K562 (cell line): Measurements from ENCODE around the gene CRYZ. TPM values are rescaled to one million over a fixed set of nuclear protein-coding genes. Genes with fewer than 3 reads are reported as not detected.

Experiments
- ATAC-seq: fragments of 200-7000 bp; cut with Tn5 transposase; 3 replicates; pipeline ENCODE4 v1.9.1; 2020; ENCODE audit warnings: moderate library complexity
- BruUV-seq: library from RNA; stranded (reverse); fragments of 400-500 nt; replicated peaks from 2 replicates; lab custom pipeline; 2021; lab: Mats Ljungman, UMichigan
- CTCF ChIA-PET: fragments of 300-600 bp; formaldehyde crosslinking; extraction: SDS; loops from one replicate; lab custom pipeline; 2021; ENCODE audit warnings: low intra/inter-chr PET ratio; lab: Yijun Ruan, JAX
- POLR2A ChIA-PET: fragments of 300-600, 350-650 bp; sonication (Branson Sonifier 250); formaldehyde crosslinking; extraction: SDS; loops from one replicate; lab custom pipeline; 2021; ENCODE audit warnings: antibody characterized with exemption, inconsistent platforms; lab: Yijun Ruan, JAX
- DNase-seq, 4 experiments: peaks; one replicate each; pipeline versions ENCODE4 v3.0.0 to v3.0.0-alpha.2; 2011 to 2018; ENCODE audit warnings: low spot score in 3 of 4, mixed read lengths in 3 of 4; ENCODE audit errors: extremely low read depth in 1 of 4
- FAIRE-seq: peaks from 2 replicates; lab custom pipeline; 2011; peaks lifted over from hg19 to GRCh38; lab: Jason Lieb, UNC
- H2AFZ ChIP-seq: 2 replicates; pipeline ENCODE4 v1.6.0; 2011; ENCODE audit warnings: low read depth, low read length, control low read depth, inconsistent platforms
- H3K27ac ChIP-seq: fragments of 200-600 bp; 3 replicates; pipeline ENCODE4 v1.8.0; 2011; ENCODE audit warnings: low read depth, mild to moderate bottlenecking, control low read depth, inconsistent platforms, low read length, moderate library complexity, mixed read lengths; ENCODE audit errors: extremely low read depth
- H3K27me3 ChIP-seq, 2 experiments: fragments of 300-600 bp in 1 of 2; 2 replicates in 1 of 2; 3 replicates in 1 of 2; pipeline versions ENCODE4 v1.6.0 to v1.8.0; 2011; ENCODE audit warnings: inconsistent platforms in 2 of 2, low read length in 2 of 2, mild to moderate bottlenecking in 1 of 2, mixed read lengths in 1 of 2, moderate library complexity in 1 of 2; ENCODE audit not compliant: control insufficient read depth in 2 of 2, insufficient read depth in 2 of 2
- H3K36me3 ChIP-seq: fragments of 300-600 bp; 3 replicates; pipeline ENCODE4 v1.8.0; 2011; ENCODE audit warnings: mild to moderate bottlenecking, low read length, inconsistent platforms; ENCODE audit not compliant: control insufficient read depth, insufficient read depth
- H3K4me1 ChIP-seq, 2 experiments: fragments of 200-600 bp in 1 of 2; replicated peaks in 1 of 2; 2 replicates in 1 of 2; 3 replicates in 1 of 2; pipeline versions ENCODE4 v1.5.1 to v1.8.0; 2011; ENCODE audit warnings: inconsistent platforms in 2 of 2, low read length in 2 of 2, mild to moderate bottlenecking in 1 of 2, mixed read lengths in 1 of 2, moderate library complexity in 1 of 2; ENCODE audit not compliant: control insufficient read depth in 2 of 2, insufficient read depth in 2 of 2
- H3K4me2 ChIP-seq: 2 replicates; pipeline ENCODE4 v1.6.1; 2011; ENCODE audit warnings: low read length, control low read depth, inconsistent platforms, mixed read lengths; ENCODE audit not compliant: insufficient read depth
- H3K4me3 ChIP-seq: fragments of 200-600 bp; sonication (generic), shearing (Covaris generic); 2 replicates; pipeline ENCODE4 v1.5.1; 2016; ENCODE audit warnings: control low read depth, inconsistent platforms
- H3K79me2 ChIP-seq: fragments of 200-600 bp; 3 replicates; pipeline ENCODE4 v1.8.0; 2011; ENCODE audit warnings: low read length, inconsistent platforms; ENCODE audit not compliant: control insufficient read depth, insufficient read depth
- H3K9ac ChIP-seq, 2 experiments: 2 replicates each; pipeline versions ENCODE4 v1.6.0 to v1.6.1; 2011; ENCODE audit warnings: low read depth in 2 of 2, low read length in 2 of 2, control low read depth in 1 of 2, inconsistent platforms in 1 of 2, mild to moderate bottlenecking in 1 of 2, mixed read lengths in 1 of 2; ENCODE audit not compliant: insufficient read depth in 1 of 2
- H3K9me1 ChIP-seq: one replicate; pipeline ENCODE4 v1.6.0; 2011; ENCODE audit warnings: inconsistent platforms, mild to moderate bottlenecking, low read length, moderate library complexity; ENCODE audit not compliant: control insufficient read depth, insufficient read depth
- H3K9me3 ChIP-seq: replicated peaks from 2 replicates; pipeline ENCODE4 v1.5.1; 2011; ENCODE audit warnings: low read depth, low read length, inconsistent platforms; ENCODE audit not compliant: control insufficient read depth, insufficient read depth
- H4K20me1 ChIP-seq: replicated peaks from 2 replicates; pipeline ENCODE4 v1.6.1; 2011; ENCODE audit warnings: low read length, inconsistent platforms, mixed read lengths; ENCODE audit not compliant: control insufficient read depth, insufficient read depth
- ARID3B ChIP-seq: fragments of 250-450 bp; sonication (Bioruptor Pico); IDR thresholded peaks from 2 replicates; pipeline ENCODE4 v1.4.0; 2020; ENCODE audit warnings: borderline replicate concordance
- BRD9 ChIP-seq: fragments of 450-650 bp; IDR thresholded peaks from 2 replicates; pipeline ENCODE4 v1.6.1; 2018; ENCODE audit warnings: low read depth; ENCODE audit not compliant: partially characterized antibody
- CBX3 ChIP-seq, 2 experiments: IDR thresholded peaks; 1 replicate in 1 of 2; 2 replicates in 1 of 2; pipeline ENCODE4 v1.6.1; 2012; ENCODE audit warnings: inconsistent platforms in 2 of 2, low read length in 2 of 2, borderline replicate concordance in 1 of 2, control low read depth in 1 of 2
- CTCF ChIP-seq, 3 experiments: IDR thresholded peaks in 2 of 3; conservative IDR thresholded peaks in 1 of 3; 2 replicates each; pipeline ENCODE4 v1.5.1; 2011 to 2012; ENCODE audit warnings: low read length in 3 of 3, mild to moderate bottlenecking in 3 of 3, control low read depth in 2 of 3, improper control_type of control experiment in 1 of 3, inconsistent platforms in 1 of 3, low read depth in 1 of 3, mixed read lengths in 1 of 3, moderate library complexity in 1 of 3; ENCODE audit not compliant: insufficient read depth in 2 of 3
- DMBX1 ChIP-seq: fragments of 250-450 bp; sonication (Bioruptor Pico); IDR thresholded peaks from 2 replicates; pipeline ENCODE4 v1.8.0; 2022; ENCODE audit warnings: inconsistent platforms, mild to moderate bottlenecking, moderate library complexity, borderline replicate concordance
- GTF2E2 ChIP-seq: fragments of 200-800 bp; sonication (Bioruptor generic); IDR thresholded peaks from 2 replicates; pipeline ENCODE4 v1.6.1; 2016; ENCODE audit warnings: missing genetic modification characterization, missing compliant biosample characterization
- HDAC2 ChIP-seq: fragments of 450-650 bp; IDR thresholded peaks from 2 replicates; pipeline ENCODE4 v1.6.1; 2016; ENCODE audit warnings: mild to moderate bottlenecking
- HNRNPLL ChIP-seq: fragments of 200-400 bp; formaldehyde crosslinking; IDR thresholded peaks from 2 replicates; pipeline ENCODE4 v1.6.1; 2017; ENCODE audit warnings: low read length, low read depth, mild to moderate bottlenecking; ENCODE audit not compliant: poor library complexity, severe bottlenecking
- HOXB6 ChIP-seq: fragments of 250-450 bp; sonication (Bioruptor Pico); IDR thresholded peaks from 2 replicates; pipeline ENCODE4 v1.5.1; 2022; ENCODE audit warnings: mild to moderate bottlenecking, borderline replicate concordance
- MAFK ChIP-seq: IDR thresholded peaks from 2 replicates; pipeline ENCODE4 v1.6.1; 2011; ENCODE audit warnings: low read length, improper control_type of control experiment
- MTA3 ChIP-seq: fragments of 450-650 bp; formaldehyde crosslinking; IDR thresholded peaks from 2 replicates; pipeline ENCODE4 v1.6.1; 2017; ENCODE audit warnings: mild to moderate bottlenecking, borderline replicate concordance
- SRSF1 ChIP-seq: fragments of 200-400 bp; formaldehyde crosslinking; IDR thresholded peaks from 2 replicates; pipeline ENCODE4 v1.6.1; 2017; ENCODE audit warnings: mild to moderate bottlenecking, low read depth, low read length, moderate library complexity
- TCF7L2 ChIP-seq: fragments of 150-350 bp; IDR thresholded peaks from 2 replicates; pipeline ENCODE4 v1.6.1; 2016; ENCODE audit warnings: low read depth, mild to moderate bottlenecking, low read length, moderate library complexity
- ZNF316 ChIP-seq: fragments of 450-650 bp; IDR thresholded peaks from 2 replicates; pipeline ENCODE4 v1.6.1; 2016
- WGBS: fragments of 100-300 bp; shearing (Covaris generic); methylation state at CpG from one replicate; pipeline ENCODE4 v1.1.6; 2016; ENCODE audit warnings: low coverage, mixed read lengths; ENCODE audit not compliant: insufficient coverage; ENCODE audit errors: missing lambda C conversion rate; 5-methylcytosine and 5-hydroxymethylcytosine counted together
- in situ Hi-C: fragments of 300-500 bp; cut with MboI; formaldehyde crosslinking; loops from 4 replicates; pipeline ENCODE4 v1.15.0; 2018; ENCODE audit warnings: inconsistent platforms, mixed read lengths
- intact Hi-C: fragments of 100-400 bp; cut with micrococcal nuclease; formaldehyde crosslinking; loops from 2 replicates; pipeline ENCODE4 v1.14.2; 2022
- polyA plus RNA-seq, 8 experiments: library from polyadenylated mRNA; depleted of rRNA in 4 of 8; stranded (reverse) in 5 of 8; unstranded in 3 of 8; fragments of >200 nt; fragmentation: Nextera tagmentation in 2 of 8; fragmentation: Illumina TruSeq in 1 of 8; extraction: Ambion mirVana in 2 of 8; extraction: Trizol in 1 of 8; gene quantifications; 2 replicates each; pipeline versions ENCODE4 v1.2.1 to v1.2.3, GENCODE V29; 2011 to 2014; ENCODE audit warnings: inconsistent platforms in 1 of 8, missing spikeins in 1 of 8
- total RNA-seq, 7 experiments: library from RNA; depleted of rRNA in 6 of 7; stranded (reverse); fragments of >200 nt in 6 of 7; fragmentation: Illumina TruSeq in 2 of 7; extraction: Trizol in 2 of 7; gene quantifications; 2 replicates each; pipeline versions ENCODE4 v1.2.1 to v1.2.3, GENCODE V29; 2011 to 2021; ENCODE audit warnings: low replicate concordance in 1 of 7

CRYZ gene
- total and polyA plus RNA-seq, 9 of the 15 experiments (the other 6 are each of a cell fraction or from before 2014, with no cell fraction given): 51.7 to 179 (median 81.4) TPM

GRCh38 chr1:74733604-74734484 is 994 bp upstream of the CRYZ start:
- peak; percentile 87 for FAIRE-seq
- H3K4me3 ChIP-seq: peak overlapping the region; percentile 59
- peak overlapping the region in 1 of 2 experiments; percentile 83; a peak in 3 of 4 replicates for H3K9ac ChIP-seq
- CTCF ChIA-PET: interaction anchor here (0.6 kb wide), 1 partner anchor 314 kb away, joined by 3 read pairs; no protein-coding TSS in a partner anchor
- POLR2A ChIA-PET: interaction anchor here (0.6 to 2.1 kb wide), 8 partner anchors 13 to 481 kb away, joined by 3 to 5 read pairs (median 4); no protein-coding TSS in a partner anchor
- intact Hi-C loops: loop anchor here (2.0 to 5.0 kb wide), 2 partner anchors 45 to 537 kb away; partner anchors contain the start of genes FPGT and LRRIQ3
- in situ Hi-C loops: no loop called here
- peak overlapping the region; percentile 86 for H3K4me2 ChIP-seq
- DNase-seq: peak; percentile 52 to 83 (median 56)
- peaks cover 53% of the 10 kb centered on the region for H3K79me2 ChIP-seq
- H3K9me3 ChIP-seq: no peaks in the 10 kb centered on the region
- no TSS peak for BruUV-seq
- no peaks in the 10 kb centered on the region for H3K27me3 ChIP-seq
- peak overlapping the region; percentile 92 for H3K27ac ChIP-seq
- no peaks in the 10 kb centered on the region for H3K9me1 ChIP-seq
- ATAC-seq: peak; percentile 78
- WGBS: 3% methylated on average over 11 of the region's 11 CpGs
- peak overlapping the region; percentile 97 for H2AFZ ChIP-seq
- H3K4me1 ChIP-seq: peaks cover 5 to 19% of the 10 kb centered on the region in 2 experiments; a peak in 3 of 5 replicates
- H3K36me3 ChIP-seq: peaks cover 37% of the 10 kb centered on the region
- no peaks in the 10 kb centered on the region for H4K20me1 ChIP-seq
- TF ChIP-seq ARID3B (CRISPR knock-in tag): no peak
- TF ChIP-seq MAFK: 0 out of 2 replicates have a peak, but pooled peaks have one; percentile 7
- TF ChIP-seq HNRNPLL: peak; percentile 85
- TF ChIP-seq CBX3 (IDR thresholded peaks at IDR 0.05; ENCODE audit: borderline replicate concordance in 1 of 2, low read length in 2 of 2): no peak
- peak; percentile 10; the same call in 1 of the 2 replicates for TF ChIP-seq GTF2E2 (tag)
- no peak for TF ChIP-seq SRSF1
- TF ChIP-seq TCF7L2: no peak
- TF ChIP-seq HDAC2: no peak
- TF ChIP-seq MTA3: no peak
- peak; percentile 77 to 94 (median 90) for TF ChIP-seq CTCF (IDR thresholded peaks at IDR 0.05 in 2 of 3, conservative IDR thresholded peaks at IDR 0.05 in 1 of 3; ENCODE audit: insufficient read depth in 2 of 3, low read depth in 1 of 3, low read length in 3 of 3)
- TF ChIP-seq ZNF316: peak; percentile 52; the same call in 1 of the 2 replicates
- no peak for TF ChIP-seq HOXB6 (CRISPR knock-in tag)
- peak; percentile 20 for TF ChIP-seq BRD9
- no peak for TF ChIP-seq DMBX1 (CRISPR knock-in tag)
